IMR-90 (cell line): Measurements from ENCODE around the gene C5orf24. TPM values are rescaled to one million over a fixed set of nuclear protein-coding genes. Genes with fewer than 3 reads are reported as not detected.

Source experiments
- ATAC-seq: fragments of 200-7000 bp; cut with Tn5 transposase; 2 replicates; pipeline ENCODE4 v1.9.1; 2020; ENCODE audit warnings: low read depth, mild to moderate bottlenecking, moderate library complexity
- BruUV-seq: library from RNA; stranded (reverse); fragments of 400-500 nt; replicated peaks from 2 replicates; lab custom pipeline; 2021; lab: Mats Ljungman, UMichigan
- CTCF ChIA-PET: fragments of 300-600 bp; formaldehyde crosslinking; extraction: SDS; loops from one replicate; lab custom pipeline; 2021; ENCODE audit warnings: antibody characterized with exemption; lab: Yijun Ruan, JAX
- POLR2A ChIA-PET: fragments of 300-600 bp; sonication (Branson Sonifier 250); formaldehyde crosslinking; loops from one replicate; lab custom pipeline; 2022; ENCODE audit warnings: antibody characterized with exemption; ENCODE audit not compliant: unreplicated experiment; lab: Charles Lee
- DNase-seq: peaks from one replicate; pipeline ENCODE4 v3.0.0; 2013
- H2AFZ ChIP-seq: replicated peaks from 2 replicates; pipeline ENCODE3; 2013; ENCODE audit warnings: low read length, mild to moderate bottlenecking; ENCODE audit not compliant: poor library complexity
- H2AK5ac ChIP-seq: 2 replicates; pipeline ENCODE4 v1.6.1; 2013; ENCODE audit warnings: low read depth, low read length, inconsistent platforms
- H2AK9ac ChIP-seq: replicated peaks from 2 replicates; pipeline ENCODE3; 2013; ENCODE audit warnings: mild to moderate bottlenecking, low read depth, low read length, moderate library complexity; ENCODE audit not compliant: poor library complexity
- H2BK120ac ChIP-seq: 2 replicates; pipeline ENCODE4 v1.6.1; 2013; ENCODE audit warnings: low read depth, low read length, inconsistent platforms
- H2BK15ac ChIP-seq: 3 replicates; pipeline ENCODE4 v1.6.1; 2013; ENCODE audit warnings: low read depth, low read length, inconsistent platforms
- H2BK20ac ChIP-seq: 2 replicates; pipeline ENCODE4 v1.6.1; 2013; ENCODE audit warnings: low read depth, mild to moderate bottlenecking, inconsistent platforms, low read length, moderate library complexity
- H2BK5ac ChIP-seq: 2 replicates; pipeline ENCODE4 v1.6.1; 2013; ENCODE audit warnings: mild to moderate bottlenecking, low read depth, low read length, inconsistent platforms; ENCODE audit not compliant: poor library complexity, severe bottlenecking
- H3K14ac ChIP-seq: replicated peaks from 2 replicates; pipeline ENCODE4 v1.6.1; 2013; ENCODE audit warnings: low read depth, low read length, inconsistent platforms
- H3K18ac ChIP-seq: 2 replicates; pipeline ENCODE4 v1.6.1; 2013; ENCODE audit warnings: low read depth, low read length, control low read depth
- H3K23ac ChIP-seq: 2 replicates; pipeline ENCODE4 v1.6.1; 2013; ENCODE audit warnings: low read depth, low read length, inconsistent platforms
- H3K27ac ChIP-seq: 2 replicates; pipeline ENCODE4 v1.5.1; 2013; ENCODE audit warnings: mild to moderate bottlenecking, control low read depth, low read length; ENCODE audit not compliant: insufficient read depth
- H3K27me3 ChIP-seq: 2 replicates; pipeline ENCODE4 v1.6.1; 2013; ENCODE audit warnings: low read length; ENCODE audit not compliant: control insufficient read depth, insufficient read depth
- H3K36me3 ChIP-seq: 2 replicates; pipeline ENCODE4 v1.6.1; 2013; ENCODE audit warnings: low read length, mixed read lengths; ENCODE audit not compliant: control insufficient read depth, insufficient read depth
- H3K4ac ChIP-seq: 2 replicates; pipeline ENCODE4 v1.6.1; 2013; ENCODE audit warnings: low read depth, low read length, inconsistent platforms
- H3K4me1 ChIP-seq: 2 replicates; pipeline ENCODE4 v1.6.1; 2013; ENCODE audit warnings: low read length, mixed read lengths; ENCODE audit not compliant: control insufficient read depth, insufficient read depth
- H3K4me2 ChIP-seq: 2 replicates; pipeline ENCODE4 v1.6.1; 2013; ENCODE audit warnings: low read depth, mild to moderate bottlenecking, control low read depth, low read length, moderate library complexity
- H3K4me3 ChIP-seq: 2 replicates; pipeline ENCODE4 v1.5.1; 2013; ENCODE audit warnings: low read depth, mild to moderate bottlenecking, control low read depth, low read length, moderate library complexity; ENCODE audit not compliant: insufficient read depth
- H3K56ac ChIP-seq: 2 replicates; pipeline ENCODE4 v1.6.1; 2013; ENCODE audit warnings: low read length, inconsistent platforms; ENCODE audit not compliant: insufficient read depth; ENCODE audit errors: extremely low read depth
- H3K79me1 ChIP-seq, 2 experiments: 2 replicates each; pipeline ENCODE4 v1.6.1; 2013; ENCODE audit warnings: low read length in 2 of 2, inconsistent platforms in 1 of 2, low read depth in 1 of 2
- H3K9ac ChIP-seq: 2 replicates; pipeline ENCODE4 v1.6.1; 2013; ENCODE audit warnings: low read depth, low read length, control low read depth
- H3K9me1 ChIP-seq: 2 replicates; pipeline ENCODE4 v1.6.1; 2013; ENCODE audit warnings: low read length, inconsistent platforms; ENCODE audit not compliant: insufficient read depth
- H3K9me3 ChIP-seq: 2 replicates; pipeline ENCODE4 v1.6.1; 2013; ENCODE audit warnings: low read length; ENCODE audit not compliant: control insufficient read depth, insufficient read depth
- H4K20me1 ChIP-seq: 2 replicates; pipeline ENCODE4 v1.6.1; 2013; ENCODE audit warnings: low read length, inconsistent platforms; ENCODE audit not compliant: insufficient read depth
- H4K5ac ChIP-seq: 2 replicates; pipeline ENCODE4 v1.6.1; 2013; ENCODE audit warnings: mild to moderate bottlenecking, low read depth, low read length, control low read depth
- H4K8ac ChIP-seq, 2 experiments: 2 replicates each; pipeline ENCODE4 v1.6.1; 2013; ENCODE audit warnings: low read depth in 2 of 2, low read length in 2 of 2, control low read depth in 1 of 2, inconsistent platforms in 1 of 2
- H4K91ac ChIP-seq: 2 replicates; pipeline ENCODE4 v1.6.1; 2013; ENCODE audit warnings: low read depth, low read length, inconsistent platforms; ENCODE audit not compliant: insufficient read depth
- CEBPB ChIP-seq: IDR thresholded peaks from 2 replicates; pipeline ENCODE4 v1.6.1; 2012; ENCODE audit warnings: low read depth, low read length, improper control_type of control experiment
- POLR2A ChIP-seq: IDR thresholded peaks from 2 replicates; pipeline ENCODE4 v1.6.1; 2012; ENCODE audit warnings: mild to moderate bottlenecking, low read depth, low read length
- RCOR1 ChIP-seq: IDR thresholded peaks from 2 replicates; pipeline ENCODE4 v1.6.1; 2012; ENCODE audit warnings: mild to moderate bottlenecking, low read length, improper control_type of control experiment; ENCODE audit not compliant: insufficient replicate concordance
- WGBS, 2 experiments: methylation state at CpG; one replicate each; pipeline versions ENCODE4 v1.1.5 to v1.1.7; 2013; ENCODE audit warnings: missing lambda C conversion rate in 2 of 2; ENCODE audit not compliant: insufficient read length in 1 of 2; ENCODE audit errors: extremely low coverage in 2 of 2; 5-methylcytosine and 5-hydroxymethylcytosine counted together
- dilution Hi-C: fragments of 300-500 bp; cut with HindIII; formaldehyde crosslinking; loops from one replicate; pipeline ENCODE4 v1.14.3; 2018; ENCODE audit warnings: low sequenced_read_pairs; ENCODE audit not compliant: unreplicated experiment
- in situ Hi-C: fragments of 300-500 bp; cut with MboI; formaldehyde crosslinking; loops from 3 replicates; pipeline ENCODE4 v1.14.3; 2019; ENCODE audit warnings: low sequenced_read_pairs, inconsistent platforms, mixed read lengths
- intact Hi-C: fragments of 100-400 bp; cut with micrococcal nuclease; formaldehyde crosslinking; loops from 2 replicates; pipeline ENCODE4 v1.10.0; 2022
- polyA plus RNA-seq, 3 experiments: library from polyadenylated mRNA; depleted of rRNA; stranded (reverse); fragments of >200 nt; gene quantifications; 2 replicates each; pipeline ENCODE4 v1.2.3, GENCODE V29; 2012; ENCODE audit warnings: low replicate concordance in 1 of 3
- total RNA-seq: library from RNA; depleted of rRNA; stranded (reverse); fragments of >200 nt; gene quantifications from 2 replicates; pipeline ENCODE4 v1.2.3, GENCODE V29; 2012

C5orf24 gene
- total and polyA plus RNA-seq, 2 of the 4 experiments (the other 2 are of a cell fraction), result 29.8 to 44.9 TPM

DNA sequence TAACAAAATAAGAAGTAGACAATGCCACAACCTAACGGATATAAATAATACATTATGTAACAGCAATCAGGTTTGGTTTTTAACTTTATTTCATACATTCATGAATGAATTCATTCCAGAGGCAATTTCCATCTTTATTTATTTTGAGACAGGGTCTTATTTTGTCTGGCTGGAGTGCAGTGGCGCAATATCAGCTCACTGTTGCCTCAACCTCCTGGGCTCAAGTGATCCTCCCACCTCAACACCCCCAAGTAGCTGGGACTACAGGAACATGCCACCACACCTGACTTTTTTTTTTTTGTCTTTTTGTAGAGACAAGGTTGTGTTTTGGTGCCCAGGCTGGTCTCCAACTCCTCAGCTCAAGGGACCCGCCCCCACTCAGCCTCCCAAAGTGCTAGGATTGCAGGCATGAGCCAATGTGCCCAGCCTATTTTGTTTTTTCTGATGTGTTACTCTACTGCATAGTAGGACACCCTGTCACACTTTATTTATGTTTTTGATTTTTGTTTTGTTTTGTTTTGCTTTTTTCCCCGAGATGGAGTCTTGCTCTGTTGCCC is 26.3 kb upstream of the C5orf24 start:
- intact Hi-C loops (no loop called here), dilution Hi-C loops (no loop called here), in situ Hi-C loops (no loop called here)
- ChIA-PET POLR2A (no interaction called here), CTCF (no interaction called here)
- Histone ChIP-seq H3K18ac (no peak overlapping the region), H3K9ac (no peak overlapping the region), H3K4me3 (no peak overlapping the region), H4K91ac (no peak overlapping the region), H3K56ac (no peak overlapping the region), H3K4me1 (no peaks in the 10 kb centered on the region), H2AK9ac (no peak overlapping the region), H4K8ac (no peak overlapping the region), H2BK5ac (no peak overlapping the region), H4K5ac (no peak overlapping the region), H2BK120ac (no peak overlapping the region), H3K9me3 (no peaks in the 10 kb centered on the region), H3K79me1 (peaks cover 0 to 7% of the 10 kb centered on the region in 2 experiments; a peak in 1 of 4 replicates), H2AFZ (no peak overlapping the region), H2AK5ac (no peak overlapping the region), H2BK20ac (no peak overlapping the region), H4K20me1 (no peaks in the 10 kb centered on the region), H3K14ac (no peak overlapping the region), H3K23ac (no peak overlapping the region), H3K9me1 (0 out of 2 replicates have a peak, but pooled peaks cover 4% of the 10 kb centered on the region), H3K4ac (no peak overlapping the region), H2BK15ac (no peak overlapping the region), H3K27me3 (no peaks in the 10 kb centered on the region), H3K27ac (no peak overlapping the region), H3K4me2 (no peak overlapping the region), H3K36me3 (peaks cover 40% of the 10 kb centered on the region)
- no TSS peak for BruUV-seq
- DNase-seq (no peak), ATAC-seq (no peak)
- no CpG with 5 or more reads among the region's 4 CpGs for WGBS, 2 experiments
- TF ChIP-seq CEBPB, result peak; percentile 40
- no peak for TF ChIP-seq POLR2A
- no peak for TF ChIP-seq RCOR1
